ENCODE results near the gene CYP3A7.

The CYP3A7 gene

DNA sequence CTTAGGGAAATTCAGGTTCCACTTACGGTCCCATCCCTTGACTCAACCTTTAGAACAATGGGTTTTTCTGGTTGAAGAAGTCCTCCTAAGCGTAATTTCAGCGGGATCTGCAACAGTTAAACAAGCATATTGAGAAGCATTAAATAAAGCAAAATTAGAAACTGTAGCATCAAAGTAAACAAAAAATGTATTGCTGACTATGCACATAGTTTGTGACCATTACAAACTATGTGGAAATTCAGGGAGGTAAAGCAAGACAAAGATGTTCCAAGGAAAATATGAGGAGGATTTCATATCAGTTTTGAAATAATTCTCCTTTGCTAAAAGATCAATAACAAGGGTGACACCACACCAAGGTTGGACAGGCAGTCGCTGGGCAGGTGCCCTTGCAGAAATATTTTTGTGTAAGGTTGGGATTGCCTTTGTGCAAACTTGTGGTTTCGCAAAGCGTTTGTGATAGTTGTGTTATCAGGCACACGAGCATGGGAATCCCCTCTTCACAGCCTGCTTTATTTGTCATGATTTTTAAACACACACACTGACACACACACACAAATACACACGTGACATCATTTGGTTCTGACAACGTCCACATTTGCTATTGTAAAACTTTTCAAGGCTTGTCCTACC, 49.8 kb downstream of the CYP3A7 start:
- Histone ChIP-seq H3K4me1 (ENCODE audit: insufficient read depth, low read length, poor library complexity, severe bottlenecking) (no peaks in the 10 kb centered on the region), H3K27me3 (ENCODE audit: insufficient read depth, low read length, poor library complexity, severe bottlenecking) (no peaks in the 10 kb centered on the region), H3K4me2 (ENCODE audit: low read depth, low read length, poor library complexity, severe bottlenecking) (no peak overlapping the region), H3K79me2 (ENCODE audit: insufficient read depth, low read length) (no peaks in the 10 kb centered on the region), H4K20me1 (ENCODE audit: insufficient read depth, low read length, poor library complexity, severe bottlenecking) (no peaks in the 10 kb centered on the region), H2AFZ (ENCODE audit: low read length) (no peak overlapping the region), H3K36me3 (ENCODE audit: insufficient read depth, low read length) (no peaks in the 10 kb centered on the region), H3K9me2 (replicated peaks; ENCODE audit: low read depth, low read length) (no peaks in the 10 kb centered on the region), H3K4me3 (ENCODE audit: low read length, poor library complexity, severe bottlenecking) (no peak overlapping the region), H3K9me3 (ENCODE audit: insufficient read depth, low read depth, low read length) (no peaks in the 10 kb centered on the region), H3K9ac (ENCODE audit: low read depth, low read length, poor library complexity, severe bottlenecking) (no peak overlapping the region), H3F3A (ENCODE audit: low read depth) (no peaks in the 10 kb centered on the region)
- TF ChIP-seq EZH2phosphoT487 (IDR thresholded peaks at IDR 0.05; ENCODE audit: borderline replicate concordance): no peak
- TF ChIP-seq, protein P1, sequence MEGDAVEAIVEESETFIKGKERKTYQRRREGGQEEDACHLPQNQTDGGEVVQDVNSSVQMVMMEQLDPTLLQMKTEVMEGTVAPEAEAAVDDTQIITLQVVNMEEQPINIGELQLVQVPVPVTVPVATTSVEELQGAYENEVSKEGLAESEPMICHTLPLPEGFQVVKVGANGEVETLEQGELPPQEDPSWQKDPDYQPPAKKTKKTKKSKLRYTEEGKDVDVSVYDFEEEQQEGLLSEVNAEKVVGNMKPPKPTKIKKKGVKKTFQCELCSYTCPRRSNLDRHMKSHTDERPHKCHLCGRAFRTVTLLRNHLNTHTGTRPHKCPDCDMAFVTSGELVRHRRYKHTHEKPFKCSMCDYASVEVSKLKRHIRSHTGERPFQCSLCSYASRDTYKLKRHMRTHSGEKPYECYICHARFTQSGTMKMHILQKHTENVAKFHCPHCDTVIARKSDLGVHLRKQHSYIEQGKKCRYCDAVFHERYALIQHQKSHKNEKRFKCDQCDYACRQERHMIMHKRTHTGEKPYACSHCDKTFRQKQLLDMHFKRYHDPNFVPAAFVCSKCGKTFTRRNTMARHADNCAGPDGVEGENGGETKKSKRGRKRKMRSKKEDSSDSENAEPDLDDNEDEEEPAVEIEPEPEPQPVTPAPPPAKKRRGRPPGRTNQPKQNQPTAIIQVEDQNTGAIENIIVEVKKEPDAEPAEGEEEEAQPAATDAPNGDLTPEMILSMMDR (conservative IDR thresholded peaks at IDR 0.05; ENCODE audit: low read length): no peak

DNA sequence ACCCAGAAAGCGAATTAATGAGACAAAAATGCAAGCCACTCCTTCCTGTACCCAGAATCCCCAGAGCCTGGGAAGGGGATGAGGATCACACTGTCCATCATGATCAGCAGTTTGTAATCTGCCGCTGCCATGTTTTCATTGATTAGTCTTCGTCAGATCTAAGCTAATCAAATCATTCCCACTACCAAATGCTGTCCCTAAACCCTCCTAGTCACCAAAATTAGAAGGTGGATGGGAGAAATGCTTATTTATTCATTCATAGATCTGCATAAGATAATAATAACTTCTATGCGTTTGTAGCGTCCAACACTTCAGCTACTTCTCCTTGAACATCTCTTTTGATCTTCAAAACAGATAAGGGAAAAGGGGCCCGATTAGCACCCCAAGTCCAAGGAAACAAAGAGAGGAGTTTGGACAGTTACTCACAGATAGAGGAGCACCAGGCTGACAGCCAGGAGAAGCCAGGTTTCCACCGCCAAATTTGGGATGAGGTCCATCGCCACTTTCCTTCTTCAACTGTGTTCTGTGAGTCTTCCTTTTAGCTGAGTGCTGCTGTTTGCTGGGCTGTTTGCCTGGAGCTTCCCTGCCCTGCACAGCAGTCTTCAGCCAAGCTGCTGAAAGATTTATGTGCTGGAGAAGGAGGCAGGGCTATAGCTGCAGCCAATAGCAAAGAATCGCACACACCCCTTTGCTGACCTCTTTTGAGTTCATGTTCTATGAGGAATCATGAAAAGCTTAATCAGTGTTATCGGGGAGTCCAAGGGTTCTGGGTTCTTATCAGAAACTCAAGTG, 55.4 kb downstream of the CYP3A7 start, which contains the start of gene CYP3A5:
TSS of gene CYP3A5 (minus strand) at position 597 of the 792 bp plus-strand sequence. CDS start at position 497, 100 bp downstream.
- Histone ChIP-seq H3K79me2 (ENCODE audit: insufficient read depth, low read length) (no peaks in the 10 kb centered on the region), H3K9ac (ENCODE audit: low read depth, low read length, poor library complexity, severe bottlenecking) (no peak within 1 kb of the TSS), H3K4me2 (ENCODE audit: low read depth, low read length, poor library complexity, severe bottlenecking) (no peak within 1 kb of the TSS), H3K4me1 (ENCODE audit: insufficient read depth, low read length, poor library complexity, severe bottlenecking) (no peaks in the 10 kb centered on the region), H3K36me3 (ENCODE audit: insufficient read depth, low read length) (no peaks in the 10 kb centered on the region), H3F3A (ENCODE audit: low read depth) (peaks cover 5% of the 10 kb centered on the region; the same call in 1 of the 2 replicates), H2AFZ (ENCODE audit: low read length) (no peak within 1 kb of the TSS), H3K4me3 (ENCODE audit: low read length, poor library complexity, severe bottlenecking) (no peak within 1 kb of the TSS), H3K9me2 (replicated peaks; ENCODE audit: low read depth, low read length) (no peaks in the 10 kb centered on the region), H4K20me1 (ENCODE audit: insufficient read depth, low read length, poor library complexity, severe bottlenecking) (no peaks in the 10 kb centered on the region), H3K9me3 (ENCODE audit: insufficient read depth, low read depth, low read length) (no peaks in the 10 kb centered on the region), H3K27me3 (ENCODE audit: insufficient read depth, low read length, poor library complexity, severe bottlenecking) (no peaks in the 10 kb centered on the region)
- TF ChIP-seq EZH2phosphoT487 (IDR thresholded peaks at IDR 0.05; ENCODE audit: borderline replicate concordance): no peak
- TF ChIP-seq, protein P1 (conservative IDR thresholded peaks at IDR 0.05; ENCODE audit: low read length): no peak

DNA sequence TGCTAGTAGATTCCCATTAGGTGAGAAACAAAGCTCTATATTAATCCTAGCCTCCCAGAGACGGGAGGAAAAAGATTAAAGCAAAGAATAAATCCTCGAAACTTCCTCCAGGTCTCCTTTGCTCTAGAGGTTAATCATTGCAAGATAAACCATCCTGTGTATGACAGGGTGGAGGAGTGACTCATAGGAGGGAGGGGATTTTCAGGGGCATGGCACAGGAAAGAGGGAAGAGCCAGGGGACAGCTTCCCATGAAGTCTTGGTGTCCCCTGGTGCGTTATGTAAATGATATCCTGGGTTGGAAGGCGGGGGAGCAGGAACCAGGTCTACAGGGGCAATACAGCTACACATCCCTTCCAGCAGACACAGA, 56.0 kb downstream of the CYP3A7 start:
- no peaks in the 10 kb centered on the region for H3K9me2 ChIP-seq (replicated peaks; ENCODE audit: low read depth, low read length)
- H3K27me3 ChIP-seq (ENCODE audit: insufficient read depth, low read length, poor library complexity, severe bottlenecking): no peaks in the 10 kb centered on the region
- H2AFZ ChIP-seq (ENCODE audit: low read length): no peak overlapping the region
- no peaks in the 10 kb centered on the region for H3K79me2 ChIP-seq (ENCODE audit: insufficient read depth, low read length)
- no peaks in the 10 kb centered on the region for H4K20me1 ChIP-seq (ENCODE audit: insufficient read depth, low read length, poor library complexity, severe bottlenecking)
- H3K9ac ChIP-seq (ENCODE audit: low read depth, low read length, poor library complexity, severe bottlenecking): no peak overlapping the region
- TF ChIP-seq, protein P1 (conservative IDR thresholded peaks at IDR 0.05; ENCODE audit: low read length): no peak
- no peak for TF ChIP-seq EZH2phosphoT487 (IDR thresholded peaks at IDR 0.05; ENCODE audit: borderline replicate concordance)
- H3K4me1 ChIP-seq (ENCODE audit: insufficient read depth, low read length, poor library complexity, severe bottlenecking): no peaks in the 10 kb centered on the region
- H3F3A ChIP-seq (ENCODE audit: low read depth): peaks cover 5% of the 10 kb centered on the region; the same call in 1 of the 2 replicates
- H3K36me3 ChIP-seq (ENCODE audit: insufficient read depth, low read length): no peaks in the 10 kb centered on the region
- no peaks in the 10 kb centered on the region for H3K9me3 ChIP-seq (ENCODE audit: insufficient read depth, low read depth, low read length)
- no peak overlapping the region for H3K4me2 ChIP-seq (ENCODE audit: low read depth, low read length, poor library complexity, severe bottlenecking)
- no peak overlapping the region for H3K4me3 ChIP-seq (ENCODE audit: low read length, poor library complexity, severe bottlenecking)
